SK-N-MC (cell line): Measurements from ENCODE around the gene FOXP2.

Source experiments
- DNase-seq: peaks from one replicate; pipeline ENCODE4 v3.0.0-alpha.2; 2011; ENCODE audit warnings: low read depth, low spot score
- H3K27ac ChIP-seq: fragments of 200-600 bp; sonication (generic); 2 replicates; pipeline ENCODE4 v1.5.1; 2016; ENCODE audit warnings: mixed run types
- H3K36me3 ChIP-seq: fragments of 200-600 bp; sonication (generic); 2 replicates; pipeline ENCODE4 v1.6.1; 2017; ENCODE audit warnings: antibody characterized with exemption, low read length, mixed read lengths; ENCODE audit not compliant: insufficient read depth
- H3K4me3 ChIP-seq: fragments of 200-600 bp; sonication (generic); 2 replicates; pipeline ENCODE4 v1.5.1; 2016
- H3K9ac ChIP-seq: fragments of 200-600 bp; sonication (generic); 2 replicates; pipeline ENCODE4 v1.8.0; 2017; ENCODE audit warnings: mixed run types, mixed read lengths; ENCODE audit not compliant: insufficient read length
- H3K9me3 ChIP-seq: fragments of 200-600 bp; sonication (generic); 2 replicates; pipeline ENCODE4 v1.6.1; 2017; ENCODE audit warnings: low read depth, mild to moderate bottlenecking, antibody characterized with exemption, low read length, moderate library complexity, mixed read lengths
- EZH2 ChIP-seq: fragments of 200-600 bp; sonication (generic); IDR thresholded peaks from one replicate; pipeline ENCODE4 v1.6.1; 2017; ENCODE audit warnings: antibody characterized with exemption
- FOXP2 ChIP-seq: optimal IDR thresholded peaks from 2 replicates; pipeline ENCODE3; 2011; ENCODE audit warnings: mild to moderate bottlenecking, moderate library complexity; ENCODE audit not compliant: insufficient read depth; ENCODE audit errors: extremely low read length, control extremely low read depth
- POLR2AphosphoS5 ChIP-seq: IDR thresholded peaks from 2 replicates; pipeline ENCODE4 v1.6.1; 2012; ENCODE audit warnings: mild to moderate bottlenecking, low read depth, low read length, borderline replicate concordance

FOXP2 gene

DNA sequence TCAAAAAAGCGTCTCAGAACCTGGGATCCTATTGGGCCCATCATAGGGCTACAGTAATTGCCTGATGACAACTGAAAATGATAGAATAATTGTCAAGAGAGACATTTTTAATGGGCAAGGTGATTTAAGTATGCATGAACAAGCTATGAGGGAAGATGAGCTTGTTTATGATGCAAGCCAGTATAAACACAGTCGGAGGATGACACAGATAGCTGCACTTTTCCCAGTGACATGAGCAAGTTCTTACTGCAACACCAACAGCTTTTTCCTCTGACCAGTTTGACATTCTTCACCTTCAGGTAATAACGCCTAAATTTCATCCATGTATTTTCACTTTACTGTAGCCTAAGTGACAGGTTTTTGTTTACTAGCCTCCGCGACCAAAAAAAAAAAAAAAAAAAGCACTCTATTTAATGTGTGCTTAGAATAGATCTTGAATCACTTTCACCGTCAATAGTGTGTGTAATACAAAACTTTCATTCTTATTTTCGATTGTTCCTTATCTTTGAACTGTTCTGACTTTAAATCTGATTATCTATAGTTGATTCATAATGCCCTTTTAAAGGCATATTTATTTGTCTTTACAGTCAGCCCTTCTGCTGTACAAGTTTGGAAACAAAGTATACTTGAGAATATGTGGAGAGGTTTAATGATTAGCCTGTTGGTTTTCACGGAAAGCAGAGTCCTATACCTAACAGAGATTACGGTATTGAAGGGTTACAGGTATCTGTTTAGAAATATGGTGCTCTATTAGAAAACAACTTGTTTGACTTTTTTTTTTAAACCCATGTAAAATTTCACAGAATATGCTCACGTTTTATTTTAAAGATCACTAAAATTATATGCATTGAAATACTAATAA lies 1.7 kb downstream of the FOXP2 start:
- Histone ChIP-seq H3K27ac (peak overlapping the region; percentile 52; the same call in 1 of the 2 replicates), H3K9ac (peak overlapping the region; percentile 77), H3K4me3 (peak overlapping the region; percentile 78), H3K36me3 (no peaks in the 10 kb centered on the region), H3K9me3 (no peaks in the 10 kb centered on the region)
- no peak for DNase-seq
- TF ChIP-seq FOXP2 (no peak), EZH2 (no peak), POLR2AphosphoS5 (no peak)

DNA sequence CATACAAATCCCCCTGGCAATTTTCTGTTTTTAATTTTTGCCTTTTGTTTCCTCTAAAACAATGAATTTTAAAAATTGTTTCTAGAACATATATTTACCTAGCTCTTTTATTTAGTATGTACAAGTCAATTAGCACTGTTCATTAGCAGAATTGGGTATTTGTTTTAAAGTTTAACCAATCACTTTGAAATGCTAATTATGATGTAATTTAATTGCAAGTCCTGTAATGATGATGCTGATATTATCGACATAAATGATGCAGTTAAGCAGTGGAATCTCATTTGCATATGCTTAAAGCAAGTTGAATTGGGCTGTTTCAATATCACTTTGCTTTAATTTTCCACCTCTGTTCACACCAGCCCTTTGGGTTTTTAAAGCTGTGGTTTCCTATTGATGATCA lies 2.7 kb downstream of the FOXP2 start:
- Histone ChIP-seq H3K36me3 (no peaks in the 10 kb centered on the region), H3K4me3 (peak overlapping the region; percentile 78)

DNA sequence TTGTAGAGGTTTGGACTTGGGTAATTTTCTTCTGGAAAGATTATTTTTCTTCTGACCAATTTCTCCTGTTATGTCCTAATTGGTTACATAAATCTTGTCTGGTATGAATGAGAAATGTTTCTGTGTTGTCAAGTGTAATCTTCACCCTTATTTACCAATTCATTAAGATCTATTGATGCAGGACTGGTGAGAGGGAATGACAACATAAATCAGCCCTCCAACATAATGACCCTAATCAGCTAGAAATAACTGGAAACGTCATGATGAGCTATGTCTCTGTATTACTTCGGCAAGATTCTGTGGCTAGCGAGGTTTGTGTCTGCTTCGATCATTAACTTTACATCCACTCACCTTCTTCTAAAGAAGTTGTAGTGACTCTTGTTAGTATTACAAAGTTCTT lies 3.5 kb downstream of the FOXP2 start:
- TF ChIP-seq FOXP2 (no peak), POLR2AphosphoS5 (no peak), EZH2 (no peak)
- Histone ChIP-seq H3K4me3 (peak overlapping the region; percentile 78), H3K27ac (peak overlapping the region; percentile 17; the same call in 1 of the 2 replicates), H3K9ac (peak overlapping the region; percentile 8), H3K36me3 (no peaks in the 10 kb centered on the region), H3K9me3 (no peaks in the 10 kb centered on the region)
- DNase-seq = no peak

More for the DNA sequence above, 2.7 kb downstream of the FOXP2 start:
- Histone ChIP-seq H3K27ac (0 out of 2 replicates have a peak overlapping the region, but pooled peaks have one; percentile 52), H3K9ac (peak overlapping the region; percentile 77), H3K9me3 (no peaks in the 10 kb centered on the region)
- TF ChIP-seq FOXP2 (no peak), EZH2 (no peak), POLR2AphosphoS5 (no peak)
- DNase-seq = no peak

DNA sequence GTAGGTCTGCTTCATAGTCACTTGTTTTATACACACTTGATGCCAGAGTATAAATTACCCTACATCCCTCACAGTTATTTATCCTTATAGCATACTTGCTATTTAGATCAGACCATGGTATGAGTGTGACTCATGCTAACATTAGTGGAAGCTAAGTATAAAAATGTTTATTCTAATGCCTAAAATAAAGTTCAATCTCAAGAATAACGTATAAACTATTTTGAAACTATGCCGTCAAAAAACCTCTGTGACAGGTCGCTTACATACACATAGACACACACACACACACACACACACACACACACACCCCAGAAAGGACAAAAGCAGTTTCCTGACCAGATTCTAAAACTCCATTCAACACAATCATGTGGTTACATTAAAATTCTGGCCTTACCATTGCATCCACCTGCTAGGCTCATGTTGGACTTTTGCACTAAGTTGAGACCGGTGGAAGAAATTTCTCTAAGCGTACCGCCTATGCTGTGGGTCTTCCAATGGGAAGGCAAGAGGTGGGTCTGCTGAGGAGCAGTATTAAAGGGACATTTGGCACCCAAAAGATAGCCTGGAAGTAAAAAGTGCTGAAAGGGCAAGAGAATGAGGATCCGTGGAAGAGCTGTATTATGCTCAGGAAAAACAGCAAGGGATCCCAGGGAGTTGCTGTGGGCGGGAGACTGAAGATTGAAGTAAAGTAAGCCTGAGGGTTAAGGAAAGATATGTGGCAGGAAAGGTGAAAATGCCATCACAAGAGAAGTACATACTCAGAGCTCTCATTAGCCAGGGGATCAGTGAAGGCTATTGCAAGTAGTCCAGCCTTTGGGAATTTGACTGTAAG lies 5.0 kb downstream of the FOXP2 start:
- H3K9ac ChIP-seq = no peak overlapping the region
- peak overlapping the region; percentile 23; the same call in 1 of the 2 replicates for H3K27ac ChIP-seq
- no peak for DNase-seq
- no peaks in the 10 kb centered on the region for H3K36me3 ChIP-seq
- no peaks in the 10 kb centered on the region for H3K9me3 ChIP-seq
- no peak overlapping the region for H3K4me3 ChIP-seq
- TF ChIP-seq EZH2 (no peak), FOXP2 (no peak), POLR2AphosphoS5 (no peak)

DNA sequence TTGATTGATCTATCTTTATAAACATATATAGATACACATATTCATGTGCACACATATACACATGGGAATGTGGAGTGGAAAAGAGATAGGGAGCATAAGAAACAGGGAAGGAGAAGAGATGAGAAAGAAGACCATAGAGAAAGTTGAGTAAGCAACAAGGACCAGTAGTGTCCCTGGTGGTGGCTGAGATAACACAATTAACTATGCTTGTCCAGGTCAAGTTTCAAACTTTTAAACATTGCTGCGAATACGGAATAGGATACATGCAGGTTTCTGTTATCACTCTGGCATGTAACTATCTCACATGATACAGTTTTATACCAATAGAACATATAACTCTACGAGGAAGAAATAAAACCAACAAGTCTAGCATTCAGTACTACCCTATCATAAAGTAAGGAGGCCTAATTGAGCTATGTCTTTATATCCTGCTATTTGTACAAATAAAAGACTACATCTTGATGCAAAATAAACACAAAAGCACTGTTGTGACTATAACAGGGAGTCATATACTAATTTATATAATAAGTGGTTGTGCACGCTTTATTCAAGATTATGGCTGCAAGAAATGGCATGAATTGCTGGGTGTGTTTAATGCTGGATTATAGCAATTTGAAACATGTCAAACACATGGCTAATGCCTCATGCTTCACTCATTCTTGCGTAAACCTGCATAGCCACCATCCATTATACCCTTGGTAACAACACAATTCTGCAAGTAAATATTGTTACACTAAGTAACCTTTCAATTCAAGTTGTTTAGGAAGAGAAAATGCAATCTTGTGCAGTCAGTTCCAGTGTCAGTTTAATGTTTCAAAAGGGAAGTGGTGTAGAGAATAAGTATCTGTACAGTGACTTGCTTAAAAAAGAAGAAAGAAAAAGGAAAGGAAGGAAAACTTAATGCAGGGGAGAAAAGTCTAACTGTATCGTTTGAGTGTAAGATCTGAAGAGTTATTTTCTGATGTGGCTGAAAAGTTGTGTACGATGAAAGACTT lies 8.2 kb downstream of the FOXP2 start:
- no peaks in the 10 kb centered on the region for H3K36me3 ChIP-seq
- DNase-seq = no peak
- no peaks in the 10 kb centered on the region for H3K9me3 ChIP-seq
- peak overlapping the region; percentile 58 for H3K27ac ChIP-seq
- H3K4me3 ChIP-seq = peak overlapping the region; percentile 9; the same call in 1 of the 2 replicates
- H3K9ac ChIP-seq = no peak overlapping the region
- TF ChIP-seq FOXP2 = no peak
- no peak for TF ChIP-seq POLR2AphosphoS5
- TF ChIP-seq EZH2 = no peak

DNA sequence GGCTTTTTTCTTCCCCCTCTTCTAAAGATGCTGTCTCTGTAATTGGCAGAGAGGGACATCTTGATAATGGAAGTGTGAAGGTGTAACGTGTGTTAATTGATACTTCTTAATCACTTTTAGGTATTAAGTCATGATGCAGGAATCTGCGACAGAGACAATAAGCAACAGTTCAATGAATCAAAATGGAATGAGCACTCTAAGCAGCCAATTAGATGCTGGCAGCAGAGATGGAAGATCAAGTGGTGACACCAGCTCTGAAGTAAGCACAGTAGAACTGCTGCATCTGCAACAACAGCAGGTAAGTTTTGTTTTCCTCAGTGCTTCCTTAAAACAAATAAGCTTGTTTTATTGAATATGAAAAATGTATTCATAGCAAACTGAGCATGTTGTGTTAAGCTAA lies 11.8 kb downstream of the FOXP2 start:
- DNase-seq = no peak
- no peak overlapping the region for H3K4me3 ChIP-seq
- no peak for TF ChIP-seq EZH2
- TF ChIP-seq FOXP2 = no peak
- TF ChIP-seq POLR2AphosphoS5 = no peak

DNA sequence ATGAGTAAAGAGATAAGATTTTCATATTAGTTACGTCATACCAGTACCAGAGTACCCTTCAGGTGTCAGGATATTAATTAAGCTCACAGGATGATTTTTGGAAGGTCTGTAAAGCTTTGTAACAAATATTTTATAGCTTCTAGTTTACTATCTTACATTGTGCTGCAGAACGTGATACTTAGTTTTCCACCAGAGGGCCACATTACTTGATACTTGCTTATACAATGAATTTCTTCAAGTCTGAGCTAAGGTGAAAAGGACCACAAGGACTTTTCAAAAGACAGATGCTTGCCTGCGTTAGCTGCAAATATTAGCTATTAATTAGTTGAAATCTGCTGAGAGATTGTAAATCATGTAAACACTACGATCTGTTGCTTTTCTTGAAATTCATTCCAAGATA lies 12.2 kb downstream of the FOXP2 start:
- DNase-seq = no peak

More for the DNA sequence above, 11.8 kb downstream of the FOXP2 start:
- Histone ChIP-seq H3K27ac (peak overlapping the region; percentile 14; the same call in 1 of the 2 replicates), H3K9ac (no peak overlapping the region), H3K9me3 (no peaks in the 10 kb centered on the region), H3K36me3 (no peaks in the 10 kb centered on the region)

More for the DNA sequence above, 12.2 kb downstream of the FOXP2 start:
- Histone ChIP-seq H3K36me3 (no peaks in the 10 kb centered on the region), H3K27ac (no peak overlapping the region), H3K9me3 (no peaks in the 10 kb centered on the region), H3K4me3 (no peak overlapping the region), H3K9ac (no peak overlapping the region)
- no peak for TF ChIP-seq EZH2
- TF ChIP-seq FOXP2 = no peak
- no peak for TF ChIP-seq POLR2AphosphoS5
